Stomach (tissue), 4 donors: Measurements from ENCODE around the gene SPO11.

ENCODE experiments used
- EP300 ChIP-seq: sonication (generic); formaldehyde crosslinking; IDR thresholded peaks from one replicate; pipeline ENCODE4 v1.6.1; 2017; ENCODE audit warnings: antibody characterized with exemption
- POLR2A ChIP-seq, 4 donors: fragments of 450-650 bp; IDR thresholded peaks; one replicate each; pipeline ENCODE4 v1.6.1; 2016; ENCODE audit warnings: antibody characterized with exemption in 4 of 4, control low read depth in 2 of 4, mild to moderate bottlenecking in 1 of 4, moderate library complexity in 1 of 4
- POLR2AphosphoS5 ChIP-seq, 3 donors: sonication (generic); formaldehyde crosslinking; IDR thresholded peaks; one replicate each; pipeline ENCODE4 v1.6.1; 2016; ENCODE audit warnings: antibody characterized with exemption in 3 of 3
- TF ChIP-seq, protein P1 (sequence below), 7 experiments: fragments of 450-650 bp in 4 of 7; fragments of 200-600 bp in 3 of 7; sonication (generic) in 3 of 7; IDR thresholded peaks; one replicate each; pipeline ENCODE4 v1.5.1; 2016 to 2019; ENCODE audit warnings: antibody characterized with exemption in 7 of 7, control low read depth in 2 of 7, mild to moderate bottlenecking in 1 of 7

DNA sequence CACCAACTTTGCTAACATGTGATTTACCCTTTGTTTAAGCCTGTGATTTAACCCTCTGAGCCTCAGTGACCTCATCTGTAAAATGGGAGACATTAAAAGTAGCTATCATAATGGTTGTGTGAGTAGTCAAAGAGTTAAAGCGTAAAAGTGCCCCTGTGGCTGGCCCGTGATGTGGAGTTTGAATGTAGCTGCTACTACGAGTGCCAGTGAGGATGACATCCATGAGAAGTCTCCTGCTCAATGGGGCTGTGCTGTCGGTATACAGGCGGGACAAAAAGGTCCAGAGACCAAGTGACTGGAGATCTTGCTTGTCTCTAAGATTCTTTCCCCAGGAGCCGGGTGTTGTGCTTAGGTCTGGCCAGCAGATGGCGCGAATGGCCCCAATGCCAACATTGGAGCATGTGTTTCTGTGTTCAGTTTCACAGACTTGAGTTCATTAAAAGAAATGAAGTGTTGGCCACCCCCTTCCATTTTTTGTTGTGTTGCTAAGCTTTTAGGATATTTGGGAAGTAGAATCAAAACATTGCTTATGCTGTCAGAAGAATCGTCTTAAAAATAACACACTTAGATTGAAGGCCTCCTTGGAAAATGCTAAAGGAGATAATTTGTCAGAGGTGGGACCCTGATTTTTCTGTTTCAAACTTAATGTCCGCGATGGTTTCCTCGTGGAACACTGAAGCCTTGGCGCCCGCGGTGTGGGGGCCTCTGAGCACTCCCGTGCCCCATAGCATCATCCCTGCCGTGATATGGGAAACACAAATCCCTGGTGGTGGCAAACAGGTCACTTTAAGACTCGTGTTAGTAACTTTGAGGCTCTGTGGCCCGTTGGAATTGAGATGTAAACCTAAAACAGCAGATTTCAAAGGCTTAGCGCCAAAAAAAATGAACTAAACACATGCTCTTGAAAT, 52.2 kb downstream of the SPO11 start:
- TF ChIP-seq, protein P1, sequence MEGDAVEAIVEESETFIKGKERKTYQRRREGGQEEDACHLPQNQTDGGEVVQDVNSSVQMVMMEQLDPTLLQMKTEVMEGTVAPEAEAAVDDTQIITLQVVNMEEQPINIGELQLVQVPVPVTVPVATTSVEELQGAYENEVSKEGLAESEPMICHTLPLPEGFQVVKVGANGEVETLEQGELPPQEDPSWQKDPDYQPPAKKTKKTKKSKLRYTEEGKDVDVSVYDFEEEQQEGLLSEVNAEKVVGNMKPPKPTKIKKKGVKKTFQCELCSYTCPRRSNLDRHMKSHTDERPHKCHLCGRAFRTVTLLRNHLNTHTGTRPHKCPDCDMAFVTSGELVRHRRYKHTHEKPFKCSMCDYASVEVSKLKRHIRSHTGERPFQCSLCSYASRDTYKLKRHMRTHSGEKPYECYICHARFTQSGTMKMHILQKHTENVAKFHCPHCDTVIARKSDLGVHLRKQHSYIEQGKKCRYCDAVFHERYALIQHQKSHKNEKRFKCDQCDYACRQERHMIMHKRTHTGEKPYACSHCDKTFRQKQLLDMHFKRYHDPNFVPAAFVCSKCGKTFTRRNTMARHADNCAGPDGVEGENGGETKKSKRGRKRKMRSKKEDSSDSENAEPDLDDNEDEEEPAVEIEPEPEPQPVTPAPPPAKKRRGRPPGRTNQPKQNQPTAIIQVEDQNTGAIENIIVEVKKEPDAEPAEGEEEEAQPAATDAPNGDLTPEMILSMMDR (IDR thresholded peaks at IDR 0.05): peak in 5 of 7 experiments; percentile 82 to 94 (median 93)
- TF ChIP-seq EP300: no peak
- TF ChIP-seq POLR2AphosphoS5 (IDR thresholded peaks at IDR 0.05): peak in 1 of 3 donors; percentile 44
- TF ChIP-seq POLR2A (IDR thresholded peaks at IDR 0.05): no peak
